ENCODE results near the gene CASZ1. TPM values are rescaled to one million over a fixed set of nuclear protein-coding genes. Genes with fewer than 3 reads are reported as not detected.

CASZ1 gene
- polyA plus RNA-seq, 2 of the 4 experiments (the other 2 are of a cell fraction): 0.52 to 1.2 TPM

- TF ChIP-seq TFCP2L1 (CRISPR knock-in tag; IDR thresholded peaks at IDR 0.05): no peak
- TF ChIP-seq KDM5A (IDR thresholded peaks at IDR 0.05): no peak
- TF ChIP-seq USF2 (IDR thresholded peaks at IDR 0.05): no peak
- TF ChIP-seq MAX (IDR thresholded peaks at IDR 0.05): no peak
- TF ChIP-seq NPAS2 (CRISPR knock-in tag; IDR thresholded peaks at IDR 0.05; ENCODE audit: borderline replicate concordance): no peak
- TF ChIP-seq JUNB (IDR thresholded peaks at IDR 0.05): no peak
- Histone ChIP-seq H3K4me3 (no peak overlapping the region), H3K27ac (no peak overlapping the region), H3K4me2 (no peak overlapping the region), H3K9me3 (no peaks in the 10 kb centered on the region), H3K4me1 (peaks cover 28% of the 10 kb centered on the region)
- DNase-seq (ENCODE audit: low read depth in 1 of 2, low spot score in 1 of 2): no peak
- no peak for ATAC-seq
- no peak for FAIRE-seq
- ChIA-PET CTCF (no interaction called here), POLR2A (no interaction called here)
- WGBS (ENCODE audit: missing lambda C conversion rate): 73% methylated on average over 5 of the region's 5 CpGs
These were observed 204.1 kb downstream of the CASZ1 start for GRCh38 chr1:10592373-10592772.

- TF ChIP-seq CTCF (IDR thresholded peaks at IDR 0.05) (no peak), NR3C1 (IDR thresholded peaks at IDR 0.05) (no peak), JUN (IDR thresholded peaks at IDR 0.05) (no peak), PHF8 (IDR thresholded peaks at IDR 0.05; ENCODE audit: borderline replicate concordance, low read depth) (no peak), HDAC2 (IDR thresholded peaks at IDR 0.05) (no peak), ELK1 (IDR thresholded peaks at IDR 0.05; ENCODE audit: low read depth, low read length) (no peak), NPAS2 (CRISPR knock-in tag; IDR thresholded peaks at IDR 0.05; ENCODE audit: borderline replicate concordance) (no peak), MAX (IDR thresholded peaks at IDR 0.05) (no peak)
- no peaks in the 10 kb centered on the region for H3K9me3 ChIP-seq
- WGBS (ENCODE audit: missing lambda C conversion rate): 48% methylated on average over 4 of the region's 4 CpGs
- H3K4me1 ChIP-seq: peaks cover 16% of the 10 kb centered on the region
- no peak overlapping the region for H3K4me3 ChIP-seq
- POLR2A ChIA-PET: no interaction called here
- no peak for ATAC-seq
- no peak for DNase-seq (ENCODE audit: low read depth in 1 of 2, low spot score in 1 of 2)
- CTCF ChIA-PET: no interaction called here
- H3K4me2 ChIP-seq: 0 out of 3 replicates have a peak overlapping the region, but pooled peaks have one; percentile 10
- H3K27ac ChIP-seq: 0 out of 6 replicates have a peak overlapping the region, but pooled peaks of 1 of the 2 experiments have one; percentile 17
- no peak for FAIRE-seq
These were observed 205.4 kb downstream of the CASZ1 start for GRCh38 chr1:10591010-10591409.

GRCh38 chr1:10589074-10589473 is 207.4 kb downstream of the CASZ1 start:
- DNase-seq (ENCODE audit: low read depth in 1 of 2, low spot score in 1 of 2) (no peak), FAIRE-seq (no peak), ATAC-seq (no peak)
- POLR2A ChIA-PET: no interaction called here
- Histone ChIP-seq H3K4me2 (no peak overlapping the region), H3K9me3 (no peaks in the 10 kb centered on the region), H3K4me1 (peaks cover 12% of the 10 kb centered on the region; the same call in 2 of the 3 replicates), H3K4me3 (no peak overlapping the region), H3K27ac (no peak overlapping the region)
- TF ChIP-seq KDM5A (IDR thresholded peaks at IDR 0.05): no peak
- no peak for TF ChIP-seq TFCP2L1 (CRISPR knock-in tag; IDR thresholded peaks at IDR 0.05)
- no peak for TF ChIP-seq FOXS1 (CRISPR knock-in tag; IDR thresholded peaks at IDR 0.05)
- TF ChIP-seq POLR2AphosphoS2 (conservative IDR thresholded peaks at IDR 0.05; ENCODE audit: low read length): no peak
- TF ChIP-seq E2F6 (IDR thresholded peaks at IDR 0.05; ENCODE audit: borderline replicate concordance, low read depth): no peak
- no peak for TF ChIP-seq JUN (IDR thresholded peaks at IDR 0.05)
- TF ChIP-seq SREBF2 (IDR thresholded peaks at IDR 0.05): no peak
- TF ChIP-seq HEYL (CRISPR knock-in tag; IDR thresholded peaks at IDR 0.05): no peak
- CTCF ChIA-PET: interaction anchor here (1.6 kb wide), 1 partner anchor 75 kb away, joined by 7 read pairs; no protein-coding TSS in a partner anchor
- 94% methylated on average over 5 of the region's 5 CpGs for WGBS (ENCODE audit: missing lambda C conversion rate)
